ENCODE measurements around the gene MTMR2.
"Not testable (repeated sequence)": the region's sequence is repeated elsewhere in the genome, so short reads cannot be mapped to it uniquely, and the experiment has no call there.

Gene MTMR2

DNA sequence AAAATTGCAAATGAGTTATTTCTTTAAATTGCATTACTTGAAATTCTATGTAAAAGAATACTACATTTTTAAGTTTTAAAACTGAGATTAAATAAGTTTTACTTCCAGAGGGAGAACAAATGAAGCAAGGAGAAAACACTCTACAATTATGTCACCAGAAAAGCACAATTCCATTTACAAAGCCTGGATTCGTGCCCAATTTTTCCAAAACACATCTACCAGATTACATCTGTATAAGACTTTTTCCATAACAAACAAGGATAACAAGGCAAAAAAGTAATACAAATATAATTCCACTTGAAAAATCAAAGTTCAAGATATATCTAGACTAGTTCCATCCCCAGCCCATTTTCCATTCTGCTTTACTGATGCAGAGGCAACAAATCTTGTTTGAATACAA lies 40.5 kb downstream of the MTMR2 start:
- H3K4me1 Mint-ChIP-seq (ENCODE audit: low read depth) = peaks cover 1% of the 10 kb centered on the region
- H3K27ac Mint-ChIP-seq = no peak overlapping the region
- H3K4me3 Mint-ChIP-seq = no peak overlapping the region
- H3K36me3 Mint-ChIP-seq (ENCODE audit: low read depth) = peaks cover 41% of the 10 kb centered on the region
- no peaks in the 10 kb centered on the region for H3K27me3 Mint-ChIP-seq
- H3K9me3 Mint-ChIP-seq = no peaks in the 10 kb centered on the region

GRCh38 chr11:95877291-95877690 lies 46.6 kb downstream of the MTMR2 start:
- peak overlapping the region; percentile 59 for H3K27ac Mint-ChIP-seq

DNA sequence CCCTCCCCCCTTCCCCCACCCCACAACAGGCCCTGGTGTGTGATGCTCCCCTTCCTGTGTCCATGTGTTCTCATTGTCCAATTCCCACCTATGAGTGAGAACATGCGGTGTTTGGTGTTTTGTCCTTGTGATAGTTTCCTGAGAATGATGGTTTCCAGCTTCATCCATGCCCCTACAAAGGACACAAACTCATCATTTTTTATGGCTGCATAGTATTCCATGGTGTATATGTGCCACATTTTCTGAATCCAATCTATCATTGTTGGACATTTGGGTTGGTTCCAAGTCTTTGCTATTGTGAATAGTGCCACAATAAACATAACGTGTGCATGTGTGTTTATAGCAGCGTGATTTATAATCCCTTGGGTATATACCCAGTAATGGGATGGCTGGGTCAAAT lies 53.0 kb downstream of the MTMR2 start:
- not testable (repeated sequence) for H3K27ac Mint-ChIP-seq; H3K36me3 Mint-ChIP-seq (ENCODE audit: low read depth); H3K9me3 Mint-ChIP-seq; H3K4me3 Mint-ChIP-seq; H3K27me3 Mint-ChIP-seq; H3K4me1 Mint-ChIP-seq (ENCODE audit: low read depth)

More at GRCh38 chr11:95877291-95877690, 46.6 kb downstream of the MTMR2 start:
- H3K27me3 Mint-ChIP-seq = no peaks in the 10 kb centered on the region
- H3K4me1 Mint-ChIP-seq (ENCODE audit: low read depth) = peaks cover 17% of the 10 kb centered on the region
- H3K36me3 Mint-ChIP-seq (ENCODE audit: low read depth) = peaks cover 24% of the 10 kb centered on the region
- H3K4me3 Mint-ChIP-seq = no peak overlapping the region
- H3K9me3 Mint-ChIP-seq = peaks cover 4% of the 10 kb centered on the region

DNA sequence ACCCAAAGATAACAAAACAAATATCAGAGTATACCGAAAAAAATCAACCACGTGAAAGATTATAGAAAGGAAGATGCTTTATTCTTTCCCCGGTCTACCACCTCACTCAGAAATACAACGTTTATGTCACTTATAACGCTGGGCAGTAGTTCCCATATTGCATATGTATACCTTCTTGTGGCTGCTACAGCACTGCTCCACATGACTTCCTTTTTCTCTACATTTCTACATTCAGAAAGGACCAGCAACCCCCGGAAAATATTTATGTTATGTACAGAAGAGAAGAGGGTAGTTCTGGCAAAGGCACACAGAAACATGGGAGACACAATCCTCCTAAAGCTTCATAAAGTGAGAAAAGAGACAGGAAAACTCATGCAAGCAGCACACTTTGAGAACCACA lies 56.8 kb downstream of the MTMR2 start:
- peaks cover 24% of the 10 kb centered on the region for H3K36me3 Mint-ChIP-seq (ENCODE audit: low read depth)
- no peak overlapping the region for H3K27ac Mint-ChIP-seq
- H3K4me3 Mint-ChIP-seq = no peak overlapping the region
- H3K27me3 Mint-ChIP-seq = no peaks in the 10 kb centered on the region
- no peaks in the 10 kb centered on the region for H3K9me3 Mint-ChIP-seq
- H3K4me1 Mint-ChIP-seq (ENCODE audit: low read depth) = no peaks in the 10 kb centered on the region

DNA sequence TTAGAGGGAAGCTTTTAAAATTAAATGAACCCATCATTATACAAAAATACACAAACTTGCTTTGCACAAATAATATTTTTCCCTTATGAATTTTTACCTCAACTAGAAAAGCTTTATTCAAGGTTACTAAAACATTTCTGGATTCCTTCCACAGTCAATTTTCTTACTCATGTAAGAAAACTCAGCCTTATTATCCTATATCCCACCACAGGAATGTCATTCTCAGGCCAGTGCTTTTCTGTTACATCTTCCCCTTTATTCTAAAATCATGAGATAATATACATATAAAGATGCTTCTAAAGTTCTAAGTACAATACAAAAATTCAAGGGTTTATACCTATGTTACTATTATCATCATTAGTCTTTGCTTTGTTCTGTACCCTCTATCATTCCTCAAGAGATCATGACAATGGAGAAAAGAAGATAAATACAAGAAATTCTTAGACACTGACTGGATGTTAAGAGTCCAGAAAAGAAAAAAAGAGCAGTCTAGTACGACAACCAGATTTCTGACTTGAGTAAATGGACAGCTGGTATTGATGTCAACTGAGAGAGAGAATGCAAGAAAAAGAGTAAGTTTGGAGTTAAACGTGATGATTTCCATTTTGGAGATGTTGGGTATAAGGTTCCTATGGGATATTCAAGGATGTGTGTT lies 60.3 kb downstream of the MTMR2 start:
- Mint-ChIP-seq H3K27me3 (no peaks in the 10 kb centered on the region), H3K27ac (no peak overlapping the region), H3K36me3 (ENCODE audit: low read depth) (peaks cover 39% of the 10 kb centered on the region), H3K4me1 (ENCODE audit: low read depth) (no peaks in the 10 kb centered on the region), H3K4me3 (no peak overlapping the region), H3K9me3 (no peaks in the 10 kb centered on the region)

GRCh38 chr11:95860024-95860423 lies 63.9 kb downstream of the MTMR2 start:
- H3K9me3 Mint-ChIP-seq; H3K4me3 Mint-ChIP-seq; H3K27me3 Mint-ChIP-seq; H3K27ac Mint-ChIP-seq; H3K4me1 Mint-ChIP-seq (ENCODE audit: low read depth): not testable (repeated sequence)
- H3K36me3 Mint-ChIP-seq (ENCODE audit: low read depth) = peaks cover 57% of the 10 kb centered on the region

DNA sequence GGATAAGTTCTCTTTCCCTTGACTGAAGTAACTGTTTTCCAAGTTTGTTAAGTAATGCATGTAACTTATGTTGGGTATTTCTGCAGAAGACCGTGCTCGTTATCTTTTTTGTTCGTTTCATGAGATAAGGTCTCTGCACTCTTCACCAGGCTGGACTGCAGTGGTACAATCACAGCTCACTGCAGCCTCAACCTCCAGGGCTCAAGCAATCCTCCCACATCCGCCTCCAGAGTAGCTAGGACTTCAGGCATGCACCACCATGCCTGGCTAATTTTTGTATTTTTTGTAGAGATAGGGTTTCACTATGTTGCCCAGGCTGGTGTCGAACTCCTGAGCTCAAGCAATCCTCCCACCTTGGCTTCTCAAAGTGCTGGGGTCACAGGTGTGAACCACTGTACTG lies 69.5 kb downstream of the MTMR2 start:
- H3K4me3 Mint-ChIP-seq; H3K27ac Mint-ChIP-seq; H3K9me3 Mint-ChIP-seq; H3K4me1 Mint-ChIP-seq (ENCODE audit: low read depth); H3K27me3 Mint-ChIP-seq: not testable (repeated sequence)
- peaks cover 48% of the 10 kb centered on the region for H3K36me3 Mint-ChIP-seq (ENCODE audit: low read depth)

GRCh38 chr11:95853862-95854261 lies 70.0 kb downstream of the MTMR2 start:
- H3K4me1 Mint-ChIP-seq (ENCODE audit: low read depth) = no peaks in the 10 kb centered on the region
- H3K27me3 Mint-ChIP-seq = no peaks in the 10 kb centered on the region
- H3K27ac Mint-ChIP-seq = no peak overlapping the region
- H3K4me3 Mint-ChIP-seq = no peak overlapping the region
- no peaks in the 10 kb centered on the region for H3K9me3 Mint-ChIP-seq
- H3K36me3 Mint-ChIP-seq (ENCODE audit: low read depth) = peaks cover 48% of the 10 kb centered on the region

DNA sequence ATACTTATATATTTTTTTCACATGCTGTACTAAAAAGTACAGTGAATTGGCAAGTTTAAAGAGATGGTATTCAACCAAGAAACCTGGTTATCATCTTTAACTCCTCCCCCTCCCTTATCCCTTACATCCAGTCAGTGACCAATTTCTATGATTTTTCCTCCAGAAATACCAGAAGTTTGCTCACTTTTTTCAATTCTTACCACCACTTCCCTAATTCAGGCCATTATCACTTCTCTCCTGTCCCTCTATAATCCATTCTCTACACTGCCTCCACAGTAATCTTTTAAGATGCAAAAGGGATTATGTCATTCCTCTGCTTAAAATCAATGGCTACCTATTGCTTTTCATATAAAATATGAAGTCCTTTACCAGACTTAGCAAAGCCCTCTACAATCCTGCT lies 70.8 kb downstream of the MTMR2 start:
- peak overlapping the region; percentile 16 for H3K27ac Mint-ChIP-seq
- peaks cover 49% of the 10 kb centered on the region for H3K36me3 Mint-ChIP-seq (ENCODE audit: low read depth)
- H3K4me1 Mint-ChIP-seq (ENCODE audit: low read depth) = no peaks in the 10 kb centered on the region

DNA sequence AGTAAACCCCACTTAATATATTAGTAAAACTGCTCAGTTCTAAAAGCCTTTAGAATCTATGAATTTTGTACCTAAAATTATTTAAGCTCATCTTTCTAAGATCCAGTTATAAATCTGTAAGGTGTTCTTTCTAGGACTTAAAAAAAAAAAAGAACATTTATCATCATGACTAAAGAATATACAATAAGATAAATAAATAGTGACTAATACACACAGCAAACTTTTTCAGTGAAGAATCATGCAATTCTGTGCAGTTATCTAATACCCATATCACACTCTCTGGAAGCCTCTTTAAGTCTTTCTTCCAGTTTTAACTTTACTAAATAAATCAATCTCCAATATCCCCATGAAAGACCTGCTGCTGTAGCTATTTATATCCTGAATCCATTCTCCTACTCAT lies 73.8 kb downstream of the MTMR2 start:
- no peak overlapping the region for H3K4me3 Mint-ChIP-seq
- H3K36me3 Mint-ChIP-seq (ENCODE audit: low read depth) = peaks cover 39% of the 10 kb centered on the region
- H3K4me1 Mint-ChIP-seq (ENCODE audit: low read depth) = no peaks in the 10 kb centered on the region
- no peaks in the 10 kb centered on the region for H3K27me3 Mint-ChIP-seq
- no peak overlapping the region for H3K27ac Mint-ChIP-seq
- H3K9me3 Mint-ChIP-seq = no peaks in the 10 kb centered on the region

More for the DNA sequence above, 70.8 kb downstream of the MTMR2 start:
- no peaks in the 10 kb centered on the region for H3K27me3 Mint-ChIP-seq
- no peaks in the 10 kb centered on the region for H3K9me3 Mint-ChIP-seq
- no peak overlapping the region for H3K4me3 Mint-ChIP-seq

GRCh38 chr11:95849087-95849825 lies 74.7 kb downstream of the MTMR2 start:
- no peaks in the 10 kb centered on the region for H3K9me3 Mint-ChIP-seq
- H3K27me3 Mint-ChIP-seq = no peaks in the 10 kb centered on the region
- no peak overlapping the region for H3K4me3 Mint-ChIP-seq
- no peak overlapping the region for H3K27ac Mint-ChIP-seq
- no peaks in the 10 kb centered on the region for H3K4me1 Mint-ChIP-seq (ENCODE audit: low read depth)
- H3K36me3 Mint-ChIP-seq (ENCODE audit: low read depth) = peaks cover 48% of the 10 kb centered on the region

GRCh38 chr11:95845167-95845566 lies 78.7 kb downstream of the MTMR2 start:
- no peak overlapping the region for H3K4me3 Mint-ChIP-seq
- H3K4me1 Mint-ChIP-seq (ENCODE audit: low read depth) = no peaks in the 10 kb centered on the region
- no peak overlapping the region for H3K27ac Mint-ChIP-seq
- H3K27me3 Mint-ChIP-seq = no peaks in the 10 kb centered on the region
- no peaks in the 10 kb centered on the region for H3K9me3 Mint-ChIP-seq
- H3K36me3 Mint-ChIP-seq (ENCODE audit: low read depth) = peaks cover 55% of the 10 kb centered on the region

- Mint-ChIP-seq H3K27me3 (no peaks in the 10 kb centered on the region), H3K36me3 (ENCODE audit: low read depth) (peaks cover 74% of the 10 kb centered on the region), H3K4me3 (no peak overlapping the region), H3K9me3 (no peaks in the 10 kb centered on the region), H3K4me1 (ENCODE audit: low read depth) (peaks cover 4% of the 10 kb centered on the region), H3K27ac (peak overlapping the region; percentile 26)
Observed at GRCh38 chr11:95835768-95836488, 88.0 kb downstream of the MTMR2 start.

- Mint-ChIP-seq H3K9me3 (no peaks in the 10 kb centered on the region), H3K4me3 (no peak overlapping the region), H3K27ac (no peak overlapping the region), H3K4me1 (ENCODE audit: low read depth) (peaks cover 10% of the 10 kb centered on the region), H3K36me3 (ENCODE audit: low read depth) (peaks cover 77% of the 10 kb centered on the region), H3K27me3 (no peaks in the 10 kb centered on the region)
Observed at GRCh38 chr11:95835351-95835750, 88.6 kb downstream of the MTMR2 start.

GRCh38 chr11:95833378-95833777 lies 90.5 kb downstream of the MTMR2 start:
- H3K36me3 Mint-ChIP-seq (ENCODE audit: low read depth) = peaks cover 75% of the 10 kb centered on the region
- H3K4me1 Mint-ChIP-seq (ENCODE audit: low read depth) = peaks cover 10% of the 10 kb centered on the region
- H3K9me3 Mint-ChIP-seq = no peaks in the 10 kb centered on the region
- no peak overlapping the region for H3K27ac Mint-ChIP-seq
- H3K4me3 Mint-ChIP-seq = no peak overlapping the region
- no peaks in the 10 kb centered on the region for H3K27me3 Mint-ChIP-seq

All from stimulated activated naive CD8-positive, alpha-beta T cell treated with anti-CD3 and anti-CD28 coated beads, Interleukin-15, Interleukin-2, amounts not matched to agents 100 ng/mL and 50 ng/mL, for 24 hours (primary cell).